Endothelial cell of umbilical vein (primary cell): ENCODE measurements around the gene MBNL2.

ENCODE experiments used
- EZH2 ChIP-seq: IDR thresholded peaks from 2 replicates; pipeline ENCODE4 v1.6.1; 2012; ENCODE audit warnings: borderline replicate concordance, low read depth, mild to moderate bottlenecking, moderate library complexity, low read length, inconsistent platforms; ENCODE audit not compliant: severe bottlenecking
- FOS ChIP-seq: IDR thresholded peaks from 2 replicates; pipeline ENCODE4 v1.6.1; 2011; ENCODE audit warnings: mild to moderate bottlenecking, low read length, moderate library complexity, borderline replicate concordance; ENCODE audit not compliant: insufficient read depth
- GATA2 ChIP-seq: IDR thresholded peaks from 2 replicates; pipeline ENCODE4 v1.7.0; 2011; ENCODE audit warnings: low read depth, mild to moderate bottlenecking, moderate library complexity, mixed read lengths, low read length; ENCODE audit not compliant: insufficient read length, insufficient read depth
- JUN ChIP-seq: IDR thresholded peaks from 2 replicates; pipeline ENCODE4 v1.6.1; 2011; ENCODE audit warnings: borderline replicate concordance, low read depth; ENCODE audit not compliant: insufficient read length, insufficient read depth
- MYC ChIP-seq: IDR thresholded peaks from one replicate; pipeline ENCODE4 v1.6.1; 2011; ENCODE audit warnings: mild to moderate bottlenecking, low read depth, low read length
- POLR2A ChIP-seq: IDR thresholded peaks from 2 replicates; pipeline ENCODE4 v1.6.1; 2012; ENCODE audit warnings: low read depth, mild to moderate bottlenecking, control low read depth, low read length
- POLR2AphosphoS5 ChIP-seq: IDR thresholded peaks from 2 replicates; pipeline ENCODE4 v1.6.1; 2012; ENCODE audit warnings: low read depth, mild to moderate bottlenecking, control low read depth, low read length, moderate library complexity; ENCODE audit not compliant: insufficient read depth
- TF ChIP-seq, protein P1 (sequence below), 2 donors: IDR thresholded peaks; 1 replicate in 1 of 2; 2 replicates in 1 of 2; pipeline ENCODE4 v1.5.1; 2011; ENCODE audit warnings: low read length in 2 of 2, mild to moderate bottlenecking in 2 of 2, moderate library complexity in 2 of 2, control low read depth in 1 of 2, inconsistent platforms in 1 of 2, low read depth in 1 of 2; ENCODE audit not compliant: insufficient read depth in 1 of 2; ENCODE audit errors: extremely low read depth in 1 of 2
- TF ChIP-seq, protein P2 (sequence below): IDR thresholded peaks from 2 replicates; pipeline ENCODE4 v1.6.1; 2011; ENCODE audit not compliant: insufficient read depth, insufficient read length

DNA sequence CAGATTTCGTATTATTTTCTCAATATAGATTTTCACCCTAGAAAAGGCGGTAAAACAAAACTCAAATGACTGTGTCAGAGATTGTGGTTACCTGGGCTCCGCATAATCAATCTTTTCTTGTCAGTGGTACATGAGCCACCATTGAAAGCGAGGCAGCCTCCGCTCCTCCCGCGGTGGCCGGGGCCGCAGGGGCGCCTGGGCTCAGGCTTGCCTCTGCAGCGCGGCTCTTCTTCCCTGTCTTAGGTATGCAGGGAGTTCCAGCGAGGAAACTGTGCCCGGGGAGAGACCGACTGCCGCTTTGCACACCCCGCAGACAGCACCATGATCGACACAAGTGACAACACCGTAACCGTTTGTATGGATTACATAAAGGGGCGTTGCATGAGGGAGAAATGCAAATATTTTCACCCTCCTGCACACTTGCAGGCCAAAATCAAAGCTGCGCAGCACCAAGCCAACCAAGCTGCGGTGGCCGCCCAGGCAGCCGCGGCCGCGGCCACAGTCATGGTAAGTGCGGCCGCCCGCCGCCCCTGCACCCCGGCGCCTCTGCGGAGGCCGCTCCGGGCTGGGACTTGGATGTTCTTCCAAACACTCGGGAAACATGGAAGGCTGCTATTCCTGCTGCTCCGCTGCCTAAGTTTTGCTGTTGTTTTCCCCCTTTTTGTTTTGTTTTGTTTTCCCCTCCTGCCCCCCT lies 124.6 kb downstream of the MBNL2 start:
- TF ChIP-seq, protein P1, sequence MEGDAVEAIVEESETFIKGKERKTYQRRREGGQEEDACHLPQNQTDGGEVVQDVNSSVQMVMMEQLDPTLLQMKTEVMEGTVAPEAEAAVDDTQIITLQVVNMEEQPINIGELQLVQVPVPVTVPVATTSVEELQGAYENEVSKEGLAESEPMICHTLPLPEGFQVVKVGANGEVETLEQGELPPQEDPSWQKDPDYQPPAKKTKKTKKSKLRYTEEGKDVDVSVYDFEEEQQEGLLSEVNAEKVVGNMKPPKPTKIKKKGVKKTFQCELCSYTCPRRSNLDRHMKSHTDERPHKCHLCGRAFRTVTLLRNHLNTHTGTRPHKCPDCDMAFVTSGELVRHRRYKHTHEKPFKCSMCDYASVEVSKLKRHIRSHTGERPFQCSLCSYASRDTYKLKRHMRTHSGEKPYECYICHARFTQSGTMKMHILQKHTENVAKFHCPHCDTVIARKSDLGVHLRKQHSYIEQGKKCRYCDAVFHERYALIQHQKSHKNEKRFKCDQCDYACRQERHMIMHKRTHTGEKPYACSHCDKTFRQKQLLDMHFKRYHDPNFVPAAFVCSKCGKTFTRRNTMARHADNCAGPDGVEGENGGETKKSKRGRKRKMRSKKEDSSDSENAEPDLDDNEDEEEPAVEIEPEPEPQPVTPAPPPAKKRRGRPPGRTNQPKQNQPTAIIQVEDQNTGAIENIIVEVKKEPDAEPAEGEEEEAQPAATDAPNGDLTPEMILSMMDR (IDR thresholded peaks at IDR 0.05; ENCODE audit: extremely low read depth in 1 of 2, insufficient read depth in 1 of 2, low read depth in 1 of 2, low read length in 2 of 2), result no peak
- TF ChIP-seq, protein P2, sequence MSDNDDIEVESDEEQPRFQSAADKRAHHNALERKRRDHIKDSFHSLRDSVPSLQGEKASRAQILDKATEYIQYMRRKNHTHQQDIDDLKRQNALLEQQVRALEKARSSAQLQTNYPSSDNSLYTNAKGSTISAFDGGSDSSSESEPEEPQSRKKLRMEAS, result no peak
- TF ChIP-seq POLR2A (no peak), EZH2 (no peak), MYC (no peak), JUN (no peak), POLR2AphosphoS5 (no peak), FOS (no peak), GATA2 (no peak)
